Neural progenitor cell (in vitro differentiated cells): ENCODE results near the gene LGALSL. TPM values are rescaled to one million over a fixed set of nuclear protein-coding genes. Genes with fewer than 3 reads are reported as not detected.

ENCODE experiments used
- DNase-seq: peaks from one replicate; pipeline ENCODE4 v3.0.0-alpha.2; 2016; ENCODE audit warnings: low spot score
- H2AFZ ChIP-seq: fragments of 200-600 bp; sonication (generic); replicated peaks from 2 replicates; pipeline ENCODE4 v1.6.1; 2016; ENCODE audit warnings: antibody characterized with exemption
- H3F3A ChIP-seq: fragments of 200-600 bp; sonication (generic); 2 replicates; pipeline ENCODE4 v1.6.1; 2016; ENCODE audit warnings: antibody characterized with exemption, low read depth
- H3K27ac ChIP-seq: fragments of 200-600 bp; sonication (generic); 2 replicates; pipeline ENCODE4 v1.5.1; 2016; ENCODE audit warnings: mild to moderate bottlenecking
- H3K27me3 ChIP-seq: fragments of 200-600 bp; sonication (generic); 2 replicates; pipeline ENCODE4 v1.6.1; 2016; ENCODE audit warnings: mild to moderate bottlenecking, moderate library complexity
- H3K36me3 ChIP-seq: fragments of 200-600 bp; sonication (generic); 2 replicates; pipeline ENCODE4 v1.5.1; 2016
- H3K4me1 ChIP-seq: fragments of 200-600 bp; sonication (generic); 2 replicates; pipeline ENCODE4 v1.6.1; 2016; ENCODE audit warnings: mixed run types
- H3K4me2 ChIP-seq: fragments of 200-600 bp; sonication (generic); 2 replicates; pipeline ENCODE4 v1.6.1; 2016
- H3K4me3 ChIP-seq: fragments of 200-600 bp; sonication (generic); 2 replicates; pipeline ENCODE4 v1.5.1; 2016
- H3K79me2 ChIP-seq: fragments of 200-600 bp; sonication (generic); 2 replicates; pipeline ENCODE4 v1.6.1; 2016; ENCODE audit warnings: low read depth
- H3K9ac ChIP-seq: fragments of 200-600 bp; sonication (generic); 2 replicates; pipeline ENCODE4 v1.6.1; 2016
- H3K9me3 ChIP-seq: fragments of 200-600 bp; sonication (generic); 2 replicates; pipeline ENCODE4 v1.5.1; 2016; ENCODE audit warnings: low read depth
- H4K20me1 ChIP-seq: fragments of 200-600 bp; sonication (generic); 2 replicates; pipeline ENCODE4 v1.6.1; 2016; ENCODE audit warnings: low read depth
- H3K27ac Mint-ChIP-seq: 3 replicates; pipeline ENCODE4 v1.8.0; 2021; ENCODE audit warnings: mixed read lengths
- H3K27me3 Mint-ChIP-seq: 2 replicates; pipeline ENCODE4 v1.8.0; 2022; ENCODE audit warnings: low read depth, mild to moderate bottlenecking, inconsistent platforms, moderate library complexity, mixed read lengths; ENCODE audit not compliant: insufficient read depth
- H3K36me3 Mint-ChIP-seq: 3 replicates; pipeline ENCODE4 v1.8.0; 2021; ENCODE audit warnings: mixed read lengths
- H3K4me1 Mint-ChIP-seq: 3 replicates; pipeline ENCODE4 v1.8.0; 2021; ENCODE audit warnings: mixed read lengths
- H3K4me3 Mint-ChIP-seq: 3 replicates; pipeline ENCODE4 v1.8.0; 2021; ENCODE audit warnings: mild to moderate bottlenecking, moderate library complexity, mixed read lengths
- H3K9me3 Mint-ChIP-seq: 3 replicates; pipeline ENCODE4 v1.8.0; 2020; ENCODE audit warnings: mixed read lengths
- CTCF ChIP-seq: fragments of 200-600 bp; sonication (generic); IDR thresholded peaks from 2 replicates; pipeline ENCODE4 v1.5.1; 2017; ENCODE audit warnings: antibody characterized with exemption, mild to moderate bottlenecking
- EZH2 ChIP-seq: fragments of 200-600 bp; sonication (generic); IDR thresholded peaks from 2 replicates; pipeline ENCODE4 v1.6.1; 2017; ENCODE audit warnings: antibody characterized with exemption, mild to moderate bottlenecking, moderate library complexity
- EZH2phosphoT487 ChIP-seq: fragments of 200-600 bp; sonication (generic); IDR thresholded peaks from 2 replicates; pipeline ENCODE4 v1.6.1; 2017; ENCODE audit warnings: antibody characterized with exemption
- total RNA-seq: library from RNA; depleted of rRNA; stranded (reverse); fragments of >200 nt; gene quantifications from 2 replicates; pipeline ENCODE4 v1.2.3, GENCODE V29; 2015; ENCODE audit warnings: low replicate concordance

LGALSL gene
- total RNA-seq = 24.3 and 31.1 TPM in 2 replicates

DNA sequence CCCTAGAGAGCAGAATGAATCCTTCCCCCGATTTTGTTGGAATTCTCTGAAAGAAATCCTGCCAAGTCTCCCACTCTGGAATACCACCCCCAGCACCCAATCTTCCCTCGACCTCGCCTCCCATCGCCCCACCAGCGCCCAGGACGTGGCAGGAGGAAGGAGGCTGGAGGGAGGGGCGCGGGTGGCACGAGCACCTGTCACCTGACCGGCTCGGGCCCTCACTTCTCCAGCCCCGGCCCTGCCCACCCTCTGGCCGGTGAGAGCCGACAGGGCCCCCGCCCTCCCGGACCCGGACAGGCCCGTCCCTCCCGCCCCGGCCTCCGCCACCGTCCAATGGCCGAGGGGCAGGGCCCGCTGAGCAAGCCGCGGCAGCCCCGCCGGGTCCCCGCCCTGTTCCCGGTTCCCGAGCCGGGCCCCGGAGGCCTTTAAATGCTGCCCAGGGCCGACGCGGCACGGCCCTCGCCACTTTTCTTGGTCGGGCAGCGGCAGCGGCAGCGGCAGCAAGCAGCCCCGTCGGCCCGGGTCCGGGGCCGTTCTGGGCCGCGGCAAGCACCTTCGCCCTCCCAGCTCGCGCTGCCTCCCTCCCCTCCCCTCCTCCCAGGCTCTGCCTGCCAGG, at the start of gene LGALSL:
LGALSL (plus strand) TSS at position 393 of the 616 bp plus-strand sequence. CDS start 384 bp downstream, outside the sequence.
- TF ChIP-seq EZH2 = no peak
- TF ChIP-seq CTCF = no peak
- TF ChIP-seq EZH2phosphoT487 = no peak
- DNase-seq = peak; percentile 92
- Mint-ChIP-seq H3K27me3 (peaks cover 2% of the 10 kb centered on the region), H3K9me3 (no peaks in the 10 kb centered on the region), H3K4me1 (peaks cover 35% of the 10 kb centered on the region), H3K4me3 (peak within 1 kb of the TSS; percentile 97), H3K27ac (peak within 1 kb of the TSS; percentile 99), H3K36me3 (peaks cover 21% of the 10 kb centered on the region)
- Histone ChIP-seq H4K20me1 (no peaks in the 10 kb centered on the region), H2AFZ (peak within 1 kb of the TSS; percentile 88), H3K27ac (peak within 1 kb of the TSS; percentile 93), H3K27me3 (no peaks in the 10 kb centered on the region), H3K4me1 (peaks cover 22% of the 10 kb centered on the region), H3K9me3 (no peaks in the 10 kb centered on the region), H3K4me2 (peak within 1 kb of the TSS; percentile 98), H3F3A (peaks cover 26% of the 10 kb centered on the region), H3K36me3 (peaks cover 6% of the 10 kb centered on the region), H3K9ac (peak within 1 kb of the TSS; percentile 79), H3K79me2 (peaks cover 7% of the 10 kb centered on the region), H3K4me3 (peak within 1 kb of the TSS; percentile 97)

DNA sequence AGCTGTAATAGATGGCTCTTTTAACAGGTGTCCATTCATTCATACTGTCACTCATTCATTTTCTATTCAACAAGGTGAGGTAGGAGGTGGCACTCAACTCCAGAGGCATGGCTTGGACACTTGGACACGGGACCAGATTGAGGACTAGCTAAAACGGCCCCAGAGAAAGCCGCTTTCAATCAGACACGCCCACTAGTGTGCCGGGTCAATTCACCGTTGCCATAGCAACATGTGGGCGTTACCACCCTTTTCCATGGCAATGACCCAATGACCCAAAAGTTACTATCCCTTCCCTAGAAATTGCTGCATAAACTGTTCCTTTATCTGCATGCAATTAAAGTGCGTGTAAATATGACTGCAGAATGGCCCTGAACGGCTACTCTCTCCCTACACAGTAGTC, 49.2 kb upstream of the LGALSL start:
- Mint-ChIP-seq H3K4me1 (peaks cover 77% of the 10 kb centered on the region), H3K27ac (peak overlapping the region; percentile 100), H3K9me3 (no peaks in the 10 kb centered on the region), H3K36me3 (no peaks in the 10 kb centered on the region), H3K4me3 (peak overlapping the region; percentile 81), H3K27me3 (peaks cover 2% of the 10 kb centered on the region)
- H3K9ac ChIP-seq = no peak overlapping the region
- no peaks in the 10 kb centered on the region for H4K20me1 ChIP-seq
- peak overlapping the region; percentile 71 for H3K4me2 ChIP-seq
- no peak for TF ChIP-seq EZH2
- TF ChIP-seq CTCF = no peak
- no peak for TF ChIP-seq EZH2phosphoT487
- H3K4me1 ChIP-seq = peaks cover 47% of the 10 kb centered on the region
- peak; percentile 72 for DNase-seq
- H3K36me3 ChIP-seq = no peaks in the 10 kb centered on the region
- H3K4me3 ChIP-seq = peak overlapping the region; percentile 26
- peak overlapping the region; percentile 84 for H2AFZ ChIP-seq
- H3F3A ChIP-seq = peaks cover 18% of the 10 kb centered on the region
- peak overlapping the region; percentile 88 for H3K27ac ChIP-seq
- H3K9me3 ChIP-seq = no peaks in the 10 kb centered on the region
- no peaks in the 10 kb centered on the region for H3K27me3 ChIP-seq
- no peaks in the 10 kb centered on the region for H3K79me2 ChIP-seq

- Histone ChIP-seq H3K4me3 (no peak overlapping the region), H3K4me1 (peaks cover 41% of the 10 kb centered on the region), H3K9ac (no peak overlapping the region), H3F3A (peaks cover 18% of the 10 kb centered on the region), H3K27ac (no peak overlapping the region), H3K9me3 (no peaks in the 10 kb centered on the region), H4K20me1 (no peaks in the 10 kb centered on the region), H3K4me2 (no peak overlapping the region), H2AFZ (no peak overlapping the region), H3K36me3 (no peaks in the 10 kb centered on the region), H3K79me2 (no peaks in the 10 kb centered on the region), H3K27me3 (no peaks in the 10 kb centered on the region)
- Mint-ChIP-seq H3K4me3 (no peak overlapping the region), H3K36me3 (no peaks in the 10 kb centered on the region), H3K4me1 (peaks cover 66% of the 10 kb centered on the region), H3K27ac (peak overlapping the region; percentile 85), H3K27me3 (peaks cover 2% of the 10 kb centered on the region), H3K9me3 (no peaks in the 10 kb centered on the region)
- no peak for DNase-seq
- TF ChIP-seq EZH2 (no peak), CTCF (no peak)
These were observed 48.2 kb upstream of the LGALSL start for GRCh38 chr2:64405581-64406406.
